Measurements from ENCODE around the gene RBMS3. TPM values are rescaled to one million over a fixed set of nuclear protein-coding genes. Genes with fewer than 3 reads are reported as not detected.

The RBMS3 gene
- total RNA-seq, 1 experiment from 2014 or later: not detected

- DNase-seq (ENCODE audit: low spot score): no peak
Observed at GRCh38 chr3:29568355-29568754, 287.5 kb downstream of the RBMS3 start.

GRCh38 chr3:29576181-29576580, 295.3 kb downstream of the RBMS3 start:
- no peak for DNase-seq (ENCODE audit: low spot score)

DNA sequence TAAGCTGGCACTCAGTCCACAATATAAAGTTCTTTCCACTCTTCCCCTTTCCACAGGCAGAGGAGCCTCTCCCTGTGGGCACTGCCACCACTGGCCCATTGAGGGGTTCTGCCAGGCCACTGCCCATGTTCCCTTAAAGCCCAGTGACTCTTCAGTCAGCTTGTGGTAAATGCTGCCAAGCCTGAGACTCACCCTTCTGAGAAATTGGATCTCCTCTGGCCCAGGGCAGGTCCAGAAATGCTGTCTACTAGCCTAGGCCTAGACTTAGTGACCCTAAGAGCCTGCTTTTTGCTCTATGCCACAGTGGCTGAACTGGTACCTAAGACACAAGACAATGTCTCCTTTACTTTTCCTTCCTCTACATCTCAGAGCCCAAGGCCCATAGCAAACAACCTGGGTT, 295.8 kb downstream of the RBMS3 start:
- no peak for DNase-seq (ENCODE audit: low spot score)

GRCh38 chr3:29577250-29577649, 296.4 kb downstream of the RBMS3 start:
- DNase-seq (ENCODE audit: low spot score): no peak

GRCh38 chr3:29581311-29581710, 300.4 kb downstream of the RBMS3 start:
- no peak for DNase-seq (ENCODE audit: low spot score)

GRCh38 chr3:29582273-29582672, 301.4 kb downstream of the RBMS3 start:
- no peak for DNase-seq (ENCODE audit: low spot score)

- DNase-seq (ENCODE audit: low spot score): no peak
Observed at GRCh38 chr3:29583861-29584260, 303.0 kb downstream of the RBMS3 start.

DNA sequence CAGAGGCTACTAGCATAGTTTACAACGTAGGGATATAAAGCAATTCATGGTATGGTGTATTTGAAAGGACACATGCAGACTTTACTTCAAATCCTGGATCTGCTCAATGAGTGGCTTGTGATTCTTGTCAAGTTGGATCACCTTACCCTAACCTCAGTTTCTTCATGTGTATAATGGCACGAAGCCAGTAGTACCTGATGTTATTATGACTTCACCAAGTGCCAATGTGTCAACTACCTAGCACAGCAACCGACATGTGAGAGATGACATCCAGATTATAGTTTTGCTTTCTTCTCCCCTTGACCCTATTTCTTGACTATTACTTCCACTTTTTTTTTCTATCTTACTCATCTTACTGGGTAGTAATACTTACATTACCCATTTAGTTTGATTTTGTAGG, 304.5 kb downstream of the RBMS3 start:
- DNase-seq (ENCODE audit: low spot score): no peak

DNA sequence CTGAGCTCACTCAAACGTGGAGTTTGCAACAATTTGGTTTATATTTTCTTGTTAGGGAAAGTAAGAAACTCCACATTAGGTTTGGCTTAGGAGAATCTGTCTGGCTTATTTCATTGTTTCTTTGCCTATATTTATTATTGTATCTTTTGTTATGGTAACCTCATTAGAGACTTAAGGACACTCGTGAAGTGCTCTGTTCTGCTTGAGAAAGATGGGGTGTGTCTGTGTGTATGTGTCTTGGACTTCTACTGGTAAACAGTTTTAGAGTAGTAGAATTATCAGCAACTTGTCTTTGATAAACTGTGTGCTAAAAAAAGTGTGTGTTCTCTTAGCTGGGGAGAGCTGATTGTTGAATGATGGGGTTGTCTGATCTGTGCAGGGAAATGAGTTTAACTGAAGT, 306.5 kb downstream of the RBMS3 start:
- DNase-seq (ENCODE audit: low spot score): no peak

DNA sequence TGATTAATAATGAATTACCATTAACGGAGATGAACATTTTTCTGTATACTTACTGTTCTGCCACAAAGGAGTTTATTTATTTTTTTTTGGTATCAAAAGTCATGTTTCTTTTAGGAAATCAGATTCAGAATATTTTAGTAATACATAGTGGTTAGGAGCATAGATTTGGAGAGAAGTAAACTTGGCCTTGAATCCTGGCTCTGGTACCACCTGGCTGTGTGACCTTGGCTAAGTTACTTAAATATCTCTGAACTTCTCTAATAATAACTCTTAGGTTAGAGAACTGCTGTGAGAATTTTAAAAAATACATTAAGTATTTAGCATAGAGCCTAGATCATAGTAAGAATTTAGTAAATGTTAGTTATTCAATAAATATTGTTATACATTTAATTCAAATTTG, 309.1 kb downstream of the RBMS3 start:
- no peak for DNase-seq (ENCODE audit: low spot score)

DNA sequence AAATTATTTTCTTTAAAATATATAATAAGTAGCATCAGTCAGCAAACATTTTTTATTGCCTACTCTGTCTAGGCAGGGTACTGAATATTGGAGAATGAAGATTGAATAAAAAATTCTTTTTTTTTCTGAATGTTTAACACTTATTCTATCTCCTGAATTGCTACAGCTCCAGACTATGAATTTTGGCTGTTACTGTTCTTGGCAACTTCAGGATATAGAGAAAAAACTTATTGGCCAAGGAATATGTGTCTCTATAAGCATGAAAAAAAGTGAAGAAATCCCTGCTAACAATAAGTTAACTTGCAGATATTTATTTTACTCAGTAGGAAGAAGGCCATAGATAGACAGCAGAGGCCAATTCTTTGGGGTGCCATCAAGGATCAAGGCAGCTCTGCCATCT, 309.6 kb downstream of the RBMS3 start:
- DNase-seq (ENCODE audit: low spot score): no peak

DNA sequence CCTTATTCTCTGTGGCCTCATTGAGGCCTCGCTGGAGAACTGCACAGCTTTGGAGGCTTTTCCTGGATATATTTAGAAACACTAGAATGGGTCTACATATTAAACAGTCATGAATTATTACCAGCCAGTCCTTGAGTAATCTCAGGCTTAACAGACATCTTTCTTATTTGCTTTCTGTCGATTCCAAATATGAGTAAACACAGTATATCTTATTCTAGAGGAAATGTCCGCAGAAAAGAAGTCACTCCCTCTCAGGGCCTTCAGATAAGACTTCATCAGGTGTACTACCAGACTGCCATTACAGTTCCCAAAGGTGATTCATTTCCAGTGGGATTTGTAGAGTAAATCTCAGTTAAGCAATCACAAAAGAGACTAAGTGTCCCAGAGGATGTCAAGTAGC, 310.7 kb downstream of the RBMS3 start:
- DNase-seq (ENCODE audit: low spot score): no peak

DNA sequence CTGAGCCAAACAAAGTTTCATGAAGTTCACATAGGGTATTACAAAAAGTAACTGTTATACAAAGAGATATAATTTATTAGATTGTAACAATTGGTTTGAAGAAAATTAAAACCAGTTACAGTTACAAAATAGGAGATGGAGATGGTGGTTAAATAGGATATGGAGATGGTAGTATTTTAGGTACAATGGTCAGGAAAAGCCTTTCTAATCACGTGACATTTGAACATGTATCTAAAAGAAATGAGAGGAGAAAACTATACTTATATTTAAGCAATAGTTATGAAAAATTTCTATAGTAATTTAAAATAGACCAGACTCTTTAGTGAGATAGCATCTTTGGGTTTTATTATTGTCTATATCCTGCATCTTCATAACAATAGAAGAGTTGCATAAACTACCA, 312.9 kb downstream of the RBMS3 start:
- DNase-seq (ENCODE audit: low spot score): no peak

GRCh38 chr3:29594261-29594660, 313.4 kb downstream of the RBMS3 start:
- no peak for DNase-seq (ENCODE audit: low spot score)

GRCh38 chr3:29597376-29598008, 316.6 kb downstream of the RBMS3 start:
- DNase-seq (ENCODE audit: low spot score): no peak

DNA sequence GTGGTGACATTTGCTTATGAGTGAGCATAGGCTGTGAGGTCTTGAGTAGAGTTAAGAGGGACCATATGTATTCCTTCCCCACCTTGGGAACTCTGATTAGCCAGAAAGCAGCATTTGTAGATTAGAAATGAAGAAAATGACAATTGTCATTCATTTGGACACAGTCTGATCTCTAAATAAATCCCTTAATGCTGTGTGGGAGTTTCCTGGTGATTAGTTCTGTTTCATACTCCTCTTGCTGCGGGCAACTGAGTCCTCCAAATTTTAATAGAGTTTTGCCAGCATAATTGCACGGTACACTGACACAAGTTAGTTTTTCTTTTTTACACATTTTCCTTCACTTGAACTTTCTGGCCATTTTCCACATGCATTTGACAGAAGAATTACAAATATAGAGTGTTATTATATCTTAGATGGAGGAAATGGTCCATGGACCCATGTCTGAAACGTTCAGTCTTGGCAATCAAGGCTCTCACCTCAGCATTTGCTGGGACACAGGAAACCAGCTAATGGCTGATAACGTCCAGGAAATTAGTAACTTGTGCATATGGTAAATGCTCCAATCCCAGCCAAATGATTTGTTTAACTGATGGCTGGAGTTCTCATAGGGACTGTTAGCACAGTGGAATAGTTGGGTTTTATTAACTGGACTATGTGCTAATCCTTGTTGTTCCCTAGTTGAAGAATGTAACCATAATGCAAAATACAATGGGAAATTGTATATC, 321.2 kb downstream of the RBMS3 start:
- DNase-seq (ENCODE audit: low spot score): no peak

DNA sequence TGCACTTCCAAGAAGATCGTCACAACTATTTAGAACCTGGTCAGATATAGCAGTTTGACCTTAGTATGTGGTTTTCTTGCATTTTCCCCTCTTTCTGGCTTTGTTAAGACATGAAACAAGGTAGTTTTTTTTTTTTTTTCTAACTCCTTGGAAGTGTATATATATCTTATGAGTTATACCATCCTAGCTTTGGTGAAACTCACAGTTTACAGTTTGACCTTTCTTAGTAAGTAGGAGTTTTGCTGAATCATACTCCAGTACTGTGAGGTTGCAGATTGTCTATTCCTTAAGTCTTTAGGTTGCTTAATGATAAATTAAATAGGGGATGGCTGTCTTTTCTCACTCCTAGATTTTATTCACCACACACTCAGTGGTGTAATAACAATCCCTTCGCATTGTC, 325.0 kb downstream of the RBMS3 start:
- no peak for DNase-seq (ENCODE audit: low spot score)

GRCh38 chr3:29606416-29606815, 325.5 kb downstream of the RBMS3 start:
- DNase-seq (ENCODE audit: low spot score): no peak

DNA sequence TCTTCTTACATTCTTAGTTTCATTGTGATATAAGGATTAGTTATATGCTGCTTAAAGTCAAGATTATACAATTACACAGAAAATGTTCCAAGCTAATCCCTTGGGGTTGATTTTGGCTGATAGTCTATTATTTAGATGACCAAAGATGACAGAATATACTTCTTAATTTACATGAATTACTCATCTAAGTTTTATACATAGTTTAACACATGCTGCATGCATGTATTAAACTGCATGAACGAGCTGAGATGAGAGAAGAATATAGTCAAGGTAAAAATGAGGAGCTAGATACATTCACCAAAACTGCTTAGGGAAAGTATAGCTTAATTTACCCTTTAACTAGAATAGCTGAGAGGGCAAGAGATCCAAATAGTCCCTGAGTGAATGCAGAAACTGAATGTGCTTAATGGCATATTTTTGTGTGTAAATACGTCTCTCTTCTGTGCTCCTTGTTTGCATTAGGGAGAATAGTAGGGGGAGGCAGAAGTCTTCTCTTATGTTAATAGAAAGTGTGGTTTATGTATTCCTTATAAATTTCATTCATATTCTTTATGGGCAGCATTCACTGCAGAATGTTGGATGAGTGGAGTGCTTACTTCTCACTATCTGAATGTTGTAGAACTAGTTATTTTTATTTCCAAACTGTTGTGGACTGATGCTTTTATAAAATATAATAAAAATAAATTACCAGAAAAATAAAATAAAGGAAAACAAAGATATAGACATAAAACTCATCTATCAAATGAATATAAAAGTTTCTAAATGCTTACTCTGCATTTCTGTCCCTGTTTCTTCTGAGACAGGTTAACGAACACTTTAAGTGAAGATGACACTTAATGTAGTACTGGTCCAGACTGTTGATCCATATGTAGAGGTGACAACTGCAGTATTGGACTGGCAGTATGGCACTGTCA, 327.8 kb downstream of the RBMS3 start:
- DNase-seq (ENCODE audit: low spot score): no peak

DNA sequence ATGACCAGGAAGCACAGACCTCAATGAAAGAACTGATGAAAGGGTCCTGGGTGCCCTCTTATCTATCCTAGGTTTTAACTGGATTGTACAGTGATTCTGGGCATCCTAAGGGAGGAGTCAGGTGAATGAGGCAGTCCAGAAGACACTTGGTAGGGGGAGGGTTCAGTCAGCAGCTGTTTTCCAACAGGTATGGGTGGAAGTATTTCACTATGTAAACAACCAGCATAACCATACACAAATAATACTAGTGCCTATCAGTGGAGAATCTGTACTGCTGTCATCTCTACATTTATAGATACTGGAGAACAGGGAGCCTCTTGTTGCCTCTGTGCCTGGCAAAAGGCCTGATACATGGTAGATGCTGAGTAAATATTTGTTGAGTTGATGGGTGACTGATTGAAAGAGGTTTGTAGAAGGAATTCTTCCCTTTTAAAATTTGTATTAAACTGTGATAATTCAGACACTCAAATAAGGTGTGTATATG, 328.5 kb downstream of the RBMS3 start:
- no peak for DNase-seq (ENCODE audit: low spot score)

- DNase-seq (ENCODE audit: low spot score): no peak
Observed at GRCh38 chr3:29610781-29611180, 329.9 kb downstream of the RBMS3 start.

DNA sequence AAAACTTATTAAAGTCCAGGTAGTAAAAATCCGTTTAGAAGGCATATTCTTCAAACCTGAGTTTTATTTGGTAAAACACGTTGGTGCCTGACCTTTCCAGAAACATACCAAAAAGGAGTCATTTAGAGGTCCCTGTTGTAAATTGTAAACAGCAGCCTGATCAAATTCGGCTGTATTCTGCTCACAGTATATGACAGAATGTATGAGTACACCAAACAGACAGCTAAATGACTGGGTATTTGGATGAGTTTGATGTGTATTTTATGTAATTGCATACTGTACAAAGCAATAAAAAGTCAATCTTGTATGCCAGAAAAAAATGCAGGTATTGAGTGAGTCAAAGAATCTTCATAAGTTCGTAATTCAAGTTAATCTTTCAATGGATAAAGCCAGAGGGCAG, 330.4 kb downstream of the RBMS3 start:
- no peak for DNase-seq (ENCODE audit: low spot score)
